ENCODE data around the gene APBB2. TPM values are rescaled to one million over a fixed set of nuclear protein-coding genes. Genes with fewer than 3 reads are reported as not detected.

Gene APBB2
- total RNA-seq, 1 experiment from 2014 or later, result 29.7 TPM

DNA sequence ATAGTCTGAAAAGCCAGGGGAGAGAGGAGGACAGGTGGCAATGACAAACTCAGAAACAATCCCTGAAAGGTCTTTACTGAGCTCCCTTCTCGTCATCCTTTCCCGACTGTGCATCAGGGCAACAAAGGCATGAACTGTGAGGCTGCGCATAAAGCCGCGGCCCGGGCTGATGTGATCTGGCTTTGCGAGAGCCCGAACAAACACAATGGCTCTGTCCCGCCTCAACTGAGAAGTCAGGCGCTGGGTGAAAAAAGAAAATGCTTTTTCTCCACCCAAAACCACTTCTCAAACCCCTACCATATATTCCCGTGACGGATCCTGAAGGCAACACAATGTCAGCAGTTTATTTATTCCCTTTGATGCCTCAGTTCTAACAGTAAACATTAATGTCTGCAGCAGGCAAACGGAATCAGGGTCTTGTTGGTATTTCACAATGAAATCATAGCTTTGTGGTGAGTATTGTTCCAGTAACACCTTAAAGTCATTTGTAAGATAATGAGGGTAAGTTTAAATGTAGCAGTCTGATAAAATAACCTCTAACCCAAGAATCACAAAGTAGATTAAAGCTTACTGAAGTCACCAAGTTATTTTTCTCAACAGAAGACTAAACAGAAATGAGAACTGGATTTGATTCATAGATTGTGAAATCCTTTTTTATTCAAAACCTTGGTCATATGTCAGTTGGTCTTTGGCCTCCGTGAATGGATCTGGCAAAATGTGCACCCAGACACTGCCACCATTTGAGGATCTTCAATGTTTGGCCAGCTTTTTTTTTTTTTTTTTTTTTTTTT lies 67.4 kb downstream of the APBB2 start:
- DNase-seq (ENCODE audit: low spot score), result no peak
- in situ Hi-C loops (cut with HindIII; ENCODE audit: low sequenced_read_pairs), result no loop called here

GRCh38 chr4:41146196-41146595 lies 68.1 kb downstream of the APBB2 start:
- in situ Hi-C loops (cut with HindIII; ENCODE audit: low sequenced_read_pairs), result no loop called here

DNA sequence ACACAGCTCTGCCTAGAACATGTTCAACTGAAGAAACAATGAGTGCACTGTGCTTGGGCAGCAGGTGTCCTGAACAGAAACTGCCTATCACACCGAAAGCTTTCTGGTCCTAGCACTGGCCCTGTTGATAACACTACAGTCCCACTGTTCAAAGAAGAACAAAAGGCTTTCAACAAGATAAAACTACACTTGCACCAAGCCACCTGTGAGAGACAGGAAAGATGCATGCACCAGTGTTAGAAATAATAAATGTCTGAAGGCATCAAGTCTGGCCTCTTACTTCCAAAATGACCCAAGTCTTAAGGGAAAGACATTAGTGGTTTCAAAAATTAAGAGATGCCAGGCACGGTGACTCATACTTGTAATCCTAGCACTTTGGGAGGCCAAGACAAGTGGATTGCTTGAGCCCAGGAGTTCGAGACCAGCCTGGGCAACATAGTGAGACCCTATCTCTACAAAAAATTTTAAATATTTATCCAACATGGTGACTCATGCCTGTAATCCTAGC lies 68.7 kb downstream of the APBB2 start:
- DNase-seq (ENCODE audit: low spot score), result no peak
- in situ Hi-C loops (cut with HindIII; ENCODE audit: low sequenced_read_pairs), result no loop called here

More at GRCh38 chr4:41146196-41146595, 68.1 kb downstream of the APBB2 start:
- no peak for DNase-seq (ENCODE audit: low spot score)

- in situ Hi-C loops (cut with HindIII; ENCODE audit: low sequenced_read_pairs), result no loop called here
- DNase-seq (ENCODE audit: low spot score), result no peak
Measured at GRCh38 chr4:41144812-41145211, 69.5 kb downstream of the APBB2 start.

- in situ Hi-C loops (cut with HindIII; ENCODE audit: low sequenced_read_pairs), result no loop called here
- DNase-seq (ENCODE audit: low spot score), result no peak
Measured at GRCh38 chr4:41144040-41144379, 70.3 kb downstream of the APBB2 start.

DNA sequence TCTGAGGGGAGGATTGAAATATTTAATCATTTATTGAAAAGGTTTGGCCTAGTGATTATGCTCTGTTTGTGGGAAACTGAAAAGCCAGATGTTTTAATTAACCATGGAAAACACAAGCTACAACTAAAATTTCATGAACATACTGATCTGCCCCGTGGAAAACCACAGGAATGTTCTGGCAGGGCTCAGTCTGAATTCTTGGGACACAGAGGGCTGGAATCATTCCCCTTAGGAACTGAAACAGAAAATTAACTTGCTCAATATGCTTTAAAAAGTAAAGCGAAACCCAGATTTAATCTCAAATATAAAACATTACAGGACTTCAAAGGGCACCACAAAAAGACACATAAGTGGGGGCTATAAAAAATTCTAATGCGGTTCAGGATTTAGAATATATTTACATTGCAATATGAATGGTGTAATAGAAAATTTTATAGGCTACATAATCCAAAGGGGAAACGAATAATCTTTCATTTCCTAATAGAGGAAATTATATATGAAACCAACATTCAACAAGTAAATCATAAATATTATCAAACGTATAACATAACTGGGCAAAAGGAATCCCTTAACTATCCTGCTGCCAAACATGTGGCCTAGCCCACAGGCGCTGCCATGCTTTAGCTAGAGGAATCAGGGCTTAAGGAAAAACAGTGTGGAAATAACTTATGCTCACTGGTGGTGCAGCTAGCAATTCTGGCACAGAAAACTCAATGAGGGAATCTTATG lies 70.9 kb downstream of the APBB2 start:
- DNase-seq (ENCODE audit: low spot score), result no peak
- in situ Hi-C loops (cut with HindIII; ENCODE audit: low sequenced_read_pairs), result no loop called here

DNA sequence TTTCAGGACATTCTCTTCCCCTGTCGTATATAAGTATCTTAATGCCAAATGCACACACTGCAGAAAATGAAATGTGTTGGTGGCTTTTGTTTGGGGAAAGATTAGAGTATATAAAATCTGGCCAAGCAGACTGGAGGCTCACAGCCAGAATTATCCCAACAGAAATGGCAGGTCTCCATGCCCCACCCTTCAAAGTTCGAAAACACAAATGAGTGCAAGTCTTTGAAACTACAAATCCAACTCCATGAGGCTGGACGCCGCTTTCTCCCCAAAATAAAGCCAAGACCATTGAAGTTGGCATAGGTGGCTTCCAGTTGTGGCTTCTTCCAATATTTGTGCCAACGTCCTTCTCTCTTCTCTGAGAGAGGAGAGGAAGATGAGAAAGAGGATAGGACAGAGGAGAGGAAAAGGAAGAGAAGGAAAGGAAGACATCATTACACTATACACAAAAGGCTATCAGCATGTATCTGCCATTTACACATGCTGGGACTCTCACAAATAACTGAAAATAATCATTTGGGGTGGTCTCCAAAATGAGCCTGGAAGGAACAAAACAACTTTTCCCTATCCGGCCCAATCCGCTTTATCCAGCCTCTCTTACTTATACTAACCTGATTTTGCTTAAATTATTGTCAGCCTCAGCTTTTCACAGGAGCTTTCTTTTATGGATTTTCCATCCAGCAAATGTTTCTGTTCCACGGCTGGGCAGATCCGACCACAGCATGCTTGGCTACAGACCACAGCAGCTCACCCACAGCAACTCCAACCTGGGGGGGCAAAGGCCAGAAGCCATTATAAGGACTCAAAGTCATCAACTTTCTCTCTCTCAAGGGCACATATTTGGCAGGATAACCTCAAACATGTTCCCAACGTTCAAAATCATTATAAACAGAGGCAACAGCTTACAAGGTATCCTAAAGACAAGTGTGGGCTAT lies 71.7 kb downstream of the APBB2 start:
- DNase-seq (ENCODE audit: low spot score), result no peak
- in situ Hi-C loops (cut with HindIII; ENCODE audit: low sequenced_read_pairs), result no loop called here

DNA sequence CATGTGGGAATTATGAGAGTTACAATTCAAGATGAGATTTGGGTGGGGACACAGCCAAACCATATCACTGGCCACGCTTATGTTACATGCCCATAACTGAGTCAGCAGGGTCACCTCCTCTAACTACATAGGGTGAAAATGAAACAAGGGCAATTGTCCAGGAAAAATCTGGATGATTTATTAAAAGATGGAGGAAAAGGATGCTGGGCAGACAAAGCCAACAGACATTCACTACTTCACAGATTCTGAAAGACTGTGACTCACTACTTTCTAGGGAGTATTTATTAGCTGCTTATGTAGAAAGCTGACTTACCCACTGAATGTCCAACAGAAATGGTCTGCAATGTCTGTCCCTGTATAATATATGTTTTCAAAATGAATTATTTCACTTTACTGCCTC lies 72.4 kb downstream of the APBB2 start:
- no peak for DNase-seq (ENCODE audit: low spot score)
- in situ Hi-C loops (cut with HindIII; ENCODE audit: low sequenced_read_pairs), result no loop called here

DNA sequence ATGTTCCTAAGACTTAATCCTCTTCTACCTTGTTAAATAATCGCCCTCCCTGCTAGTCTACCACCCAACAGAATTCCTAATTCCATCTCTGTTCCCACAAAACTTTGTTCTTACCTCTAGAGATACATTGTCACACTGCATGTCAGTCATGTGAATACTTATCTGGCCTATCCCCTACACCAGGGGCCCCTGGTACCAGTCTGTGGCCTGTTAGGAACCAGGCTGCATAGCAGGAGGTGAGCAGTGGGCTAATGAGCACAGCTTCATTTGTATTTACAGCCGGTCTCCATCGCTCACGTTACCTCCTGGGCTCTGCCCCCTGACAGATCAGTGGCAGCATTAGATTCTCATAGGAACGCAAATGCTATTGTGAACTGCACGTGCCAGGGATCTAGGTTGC lies 73.9 kb downstream of the APBB2 start:
- in situ Hi-C loops (cut with HindIII; ENCODE audit: low sequenced_read_pairs), result no loop called here
- no peak for DNase-seq (ENCODE audit: low spot score)

- in situ Hi-C loops (cut with HindIII; ENCODE audit: low sequenced_read_pairs), result no loop called here
- no peak for DNase-seq (ENCODE audit: low spot score)
Measured at GRCh38 chr4:41137879-41138278, 76.5 kb downstream of the APBB2 start.

DNA sequence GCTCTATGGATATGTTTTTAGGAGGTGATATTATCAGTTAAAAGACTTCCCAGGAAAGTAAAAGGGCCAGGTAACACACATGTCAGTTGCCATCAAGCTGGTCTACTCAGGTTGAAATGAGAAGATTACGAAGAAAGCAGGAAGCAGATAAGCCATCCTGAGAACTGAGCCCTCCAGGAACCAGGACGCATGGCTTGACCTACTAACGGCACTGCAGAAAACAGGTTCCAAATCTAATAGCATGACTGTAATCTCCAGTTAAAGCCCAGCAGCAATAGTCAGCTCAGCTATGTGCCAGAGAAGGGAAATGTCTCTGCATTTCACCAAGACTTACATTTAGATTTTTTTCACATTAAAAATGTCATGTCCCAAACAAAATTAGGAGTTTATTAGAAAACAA lies 77.9 kb downstream of the APBB2 start:
- no peak for DNase-seq (ENCODE audit: low spot score)
- in situ Hi-C loops (cut with HindIII; ENCODE audit: low sequenced_read_pairs), result no loop called here

DNA sequence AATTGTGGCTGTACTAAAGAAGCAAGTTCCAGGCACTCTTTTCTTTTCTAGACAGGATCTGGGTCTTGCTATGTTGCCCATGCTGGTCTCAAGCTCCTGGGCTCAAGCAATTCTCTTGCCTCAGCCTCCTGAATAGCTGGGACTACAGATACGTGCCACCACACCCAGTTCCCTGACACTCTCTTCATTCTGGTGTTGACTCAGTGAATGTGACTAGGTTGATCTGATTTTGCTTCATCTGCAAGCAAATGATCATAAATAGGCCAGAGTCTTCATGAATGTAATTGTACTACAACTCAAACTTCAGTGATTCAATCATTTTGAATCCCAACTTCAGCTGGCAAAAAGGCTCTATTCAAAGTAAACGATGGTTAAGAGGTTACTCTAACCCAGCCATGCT lies 78.5 kb downstream of the APBB2 start:
- in situ Hi-C loops (cut with HindIII; ENCODE audit: low sequenced_read_pairs), result no loop called here
- no peak for DNase-seq (ENCODE audit: low spot score)

DNA sequence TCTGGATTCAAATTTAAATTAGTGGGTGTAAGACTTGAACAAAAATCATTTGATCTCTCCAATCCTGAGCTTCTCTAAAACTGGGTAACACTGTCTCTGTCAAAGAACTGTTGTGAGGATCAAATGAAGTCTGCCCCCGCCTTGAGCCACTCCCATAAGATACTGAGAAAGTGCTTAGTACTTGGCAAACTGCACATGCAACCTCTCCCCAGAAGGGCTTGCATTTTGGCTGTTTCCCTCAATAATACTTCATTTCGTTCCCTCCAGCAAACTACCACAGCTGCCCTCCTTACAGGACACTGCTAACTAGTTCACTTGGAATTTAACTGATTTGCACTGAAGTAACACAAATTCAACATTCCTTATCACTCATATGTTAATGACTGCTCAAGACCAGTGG lies 79.8 kb downstream of the APBB2 start:
- no peak for DNase-seq (ENCODE audit: low spot score)
- in situ Hi-C loops (cut with HindIII; ENCODE audit: low sequenced_read_pairs), result no loop called here

DNA sequence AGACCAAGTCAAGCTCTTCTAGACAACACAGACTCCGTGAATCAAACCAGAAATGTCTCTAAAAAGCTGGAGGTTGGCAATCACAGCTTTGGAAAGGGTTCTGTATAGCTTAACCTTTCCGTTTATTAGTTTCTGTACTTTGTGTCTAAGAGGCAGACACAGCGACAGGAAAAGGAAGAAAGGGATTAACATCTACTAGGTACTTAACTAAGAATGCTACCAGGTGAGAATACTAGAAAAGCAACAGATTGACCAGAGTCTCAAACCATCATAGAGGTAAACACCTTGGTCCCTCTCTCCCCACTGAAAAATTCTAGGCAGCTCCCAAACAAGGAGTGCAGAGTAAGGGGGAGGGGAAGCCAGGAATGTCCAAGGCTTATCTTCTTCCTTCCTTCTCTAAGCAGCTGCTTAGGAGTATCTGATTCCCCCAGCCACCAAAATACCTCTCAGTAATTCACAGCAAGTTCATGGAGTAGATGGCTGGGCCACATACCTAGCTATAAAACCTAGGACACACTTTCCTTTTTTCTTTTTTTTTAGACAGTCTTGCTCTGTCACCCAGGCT lies 80.8 kb downstream of the APBB2 start:
- DNase-seq (ENCODE audit: low spot score), result no peak
- in situ Hi-C loops (cut with HindIII; ENCODE audit: low sequenced_read_pairs), result no loop called here

GRCh38 chr4:41132055-41132683 lies 82.2 kb downstream of the APBB2 start:
- in situ Hi-C loops (cut with HindIII; ENCODE audit: low sequenced_read_pairs), result no loop called here
- DNase-seq (ENCODE audit: low spot score), result no peak

GRCh38 chr4:41129936-41130440 lies 84.4 kb downstream of the APBB2 start:
- no peak for DNase-seq (ENCODE audit: low spot score)
- in situ Hi-C loops (cut with HindIII; ENCODE audit: low sequenced_read_pairs), result no loop called here

DNA sequence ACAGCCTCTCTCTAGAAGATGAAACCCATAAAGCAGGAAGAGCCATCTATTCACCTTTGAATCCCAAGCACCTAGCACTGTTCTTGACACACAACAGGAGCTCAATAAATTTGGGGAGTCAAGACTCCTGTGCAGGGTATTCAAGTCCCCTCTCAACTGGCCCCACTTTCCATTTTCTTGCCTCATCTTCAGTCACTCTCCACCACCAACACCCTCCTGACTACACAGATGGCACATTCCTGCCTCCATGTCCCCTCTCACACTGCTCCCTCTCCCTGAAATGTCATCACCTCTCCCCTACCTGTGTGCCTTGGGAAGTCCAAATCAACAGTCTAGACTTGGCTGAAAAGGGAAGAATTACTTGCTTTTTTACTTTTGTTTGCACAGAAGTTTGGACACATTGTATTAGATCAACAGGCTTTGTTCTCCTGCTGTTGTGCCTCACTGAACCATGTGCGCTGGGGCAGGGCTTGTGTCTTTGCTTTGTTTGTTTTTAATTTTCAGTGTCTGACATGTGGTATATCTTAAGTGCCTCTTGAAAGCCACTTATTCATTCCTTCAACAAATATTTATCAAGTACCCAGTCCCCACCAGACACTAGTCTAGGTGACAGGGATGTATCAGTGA lies 85.1 kb downstream of the APBB2 start:
- in situ Hi-C loops (cut with HindIII; ENCODE audit: low sequenced_read_pairs), result no loop called here
- DNase-seq (ENCODE audit: low spot score), result no peak

GRCh38 chr4:41125558-41126311 lies 88.6 kb downstream of the APBB2 start:
- in situ Hi-C loops (cut with HindIII; ENCODE audit: low sequenced_read_pairs), result no loop called here
- no peak for DNase-seq (ENCODE audit: low spot score)

Measured in G401 (cell line).